GM12874 (cell line): ENCODE results near the gene TBX5.

Source experiments
- CTCF ChIP-seq: IDR thresholded peaks from 2 replicates; pipeline ENCODE4 v1.5.1; 2011; ENCODE audit warnings: low read depth, mild to moderate bottlenecking, control low read depth, low read length, moderate library complexity; ENCODE audit not compliant: insufficient read depth

Gene TBX5

GRCh38 chr12:114440270-114441038, 34.5 kb upstream of the TBX5 start:
- no peak for TF ChIP-seq CTCF

- no peak for TF ChIP-seq CTCF
Observed at GRCh38 chr12:114439817-114440216, 33.9 kb upstream of the TBX5 start.

- TF ChIP-seq CTCF = no peak
Observed at GRCh38 chr12:114439261-114439683, 33.3 kb upstream of the TBX5 start.

- TF ChIP-seq CTCF = no peak
Observed at GRCh38 chr12:114438635-114439256, 32.8 kb upstream of the TBX5 start.

- TF ChIP-seq CTCF = no peak
Observed at GRCh38 chr12:114434341-114434740, 28.4 kb upstream of the TBX5 start.

- no peak for TF ChIP-seq CTCF
Observed at GRCh38 chr12:114431902-114432301, 26.0 kb upstream of the TBX5 start.

- TF ChIP-seq CTCF = no peak
Observed at GRCh38 chr12:114430306-114430705, 24.4 kb upstream of the TBX5 start.
